CD8-positive, alpha-beta memory T cell (primary cell): ENCODE measurements around the gene PPP1R13L. TPM values are rescaled to one million over a fixed set of nuclear protein-coding genes. Genes with fewer than 3 reads are reported as not detected.
A peak's percentile ranks its signal among the peaks of the same experiment; 100 is the strongest.

Source experiments
- CTCF ChIA-PET: fragments of 350-600 bp; sonication (Branson Sonifier 250); formaldehyde crosslinking; loops from one replicate; lab custom pipeline; 2021; ENCODE audit warnings: antibody characterized with exemption; lab: Charles Lee
- POLR2A ChIA-PET: fragments of 350-600 bp; sonication (Branson Sonifier 250); formaldehyde crosslinking; loops from one replicate; lab custom pipeline; 2021; ENCODE audit warnings: antibody characterized with exemption; lab: Charles Lee
- DNase-seq, 5 donors: peaks; one replicate each; pipeline versions ENCODE4 v3.0.0 to v3.0.0-alpha.2; 2020 to 2022; ENCODE audit warnings: mixed read lengths in 1 of 5
- H3K27ac ChIP-seq: one replicate; pipeline ENCODE4 v1.7.0; 2013; ENCODE audit warnings: low read depth, mild to moderate bottlenecking, low read length, moderate library complexity
- H3K27me3 ChIP-seq: 2 replicates; pipeline ENCODE4 v1.7.0; 2013; ENCODE audit warnings: low read length, mild to moderate bottlenecking; ENCODE audit not compliant: insufficient read depth, poor library complexity, severe bottlenecking
- H3K36me3 ChIP-seq: 2 replicates; pipeline ENCODE4 v1.7.0; 2013; ENCODE audit warnings: mild to moderate bottlenecking, low read length, moderate library complexity; ENCODE audit not compliant: insufficient read depth
- H3K4me1 ChIP-seq: 2 replicates; pipeline ENCODE4 v1.7.0; 2013; ENCODE audit warnings: mild to moderate bottlenecking, low read length, moderate library complexity; ENCODE audit not compliant: insufficient read depth
- H3K4me3 ChIP-seq: 2 replicates; pipeline ENCODE4 v1.7.0; 2013; ENCODE audit warnings: mild to moderate bottlenecking, low read length
- H3K9me3 ChIP-seq: 2 replicates; pipeline ENCODE4 v1.7.0; 2013; ENCODE audit warnings: mild to moderate bottlenecking, low read length
- H3K27ac Mint-ChIP-seq, 8 donors: one replicate each; pipeline ENCODE4 v1.8.0; 2020 to 2021; ENCODE audit warnings: mixed read lengths in 8 of 8, mild to moderate bottlenecking in 6 of 8, inconsistent platforms in 3 of 8, moderate library complexity in 3 of 8
- H3K27me3 Mint-ChIP-seq, 2 donors: one replicate each; pipeline ENCODE4 v1.8.0; 2020 to 2021; ENCODE audit warnings: mixed read lengths in 2 of 2, mild to moderate bottlenecking in 1 of 2, moderate library complexity in 1 of 2
- H3K36me3 Mint-ChIP-seq, 3 donors: one replicate each; pipeline ENCODE4 v1.8.0; 2020 to 2021; ENCODE audit warnings: mixed read lengths in 3 of 3, inconsistent platforms in 1 of 3, mild to moderate bottlenecking in 1 of 3
- H3K4me1 Mint-ChIP-seq, 3 donors: one replicate each; pipeline ENCODE4 v1.8.0; 2020 to 2021; ENCODE audit warnings: mixed read lengths in 3 of 3, inconsistent platforms in 1 of 3, mild to moderate bottlenecking in 1 of 3
- H3K4me3 Mint-ChIP-seq, 7 donors: one replicate each; pipeline ENCODE4 v1.8.0; 2020 to 2021; ENCODE audit warnings: mixed read lengths in 7 of 7, mild to moderate bottlenecking in 6 of 7, moderate library complexity in 4 of 7, inconsistent platforms in 2 of 7
- H3K9me3 Mint-ChIP-seq, 5 donors: one replicate each; pipeline ENCODE4 v1.8.0; 2020 to 2022; ENCODE audit warnings: mixed read lengths in 5 of 5, mild to moderate bottlenecking in 3 of 5, moderate library complexity in 2 of 5, inconsistent platforms in 1 of 5
- polyA plus RNA-seq: library from polyadenylated mRNA; unstranded; fragments of 300-500 nt; fragmentation: Illumina TruSeq; gene quantifications from one replicate; pipeline ENCODE4 v1.2.3, GENCODE V29; 2021
- total RNA-seq, 2 experiments: library from RNA; stranded (reverse); gene quantifications; one replicate each; pipeline ENCODE4 v1.2.3, GENCODE V29; 2021

The PPP1R13L gene
- total and polyA plus RNA-seq, 3 experiments from 2014 or later = 0.83 to 4.3 (median 3.9) TPM

- Histone ChIP-seq H3K4me3 (no peak overlapping the region), H3K4me1 (peaks cover 51% of the 10 kb centered on the region), H3K27me3 (no peaks in the 10 kb centered on the region), H3K9me3 (no peaks in the 10 kb centered on the region), H3K36me3 (no peaks in the 10 kb centered on the region), H3K27ac (no peak overlapping the region)
- H3K36me3 Mint-ChIP-seq = peaks cover 3 to 23% (median 4%) of the 10 kb centered on the region in 3 donors
- H3K27me3 Mint-ChIP-seq = peaks cover 0 to 12% of the 10 kb centered on the region in 2 donors
- peaks cover 0 to 3% (median 0%) of the 10 kb centered on the region in 5 donors for H3K9me3 Mint-ChIP-seq
- peaks cover 65 to 80% (median 76%) of the 10 kb centered on the region in 3 donors for H3K4me1 Mint-ChIP-seq
- DNase-seq = no peak
- H3K27ac Mint-ChIP-seq = peak overlapping the region in 4 of 8 donors; percentile 81 to 97 (median 94)
- CTCF ChIA-PET = interaction anchor here (0.9 to 6.1 kb wide), 5 partner anchors 10 to 32 kb away, joined by 3 to 51 read pairs (median 5); no protein-coding TSS in a partner anchor
- POLR2A ChIA-PET = no interaction called here
- H3K4me3 Mint-ChIP-seq = peak overlapping the region in 1 of 7 donors; percentile 92
Measured at GRCh38 chr19:45446944-45447343, 42.1 kb upstream of the PPP1R13L start.

GRCh38 chr19:45446295-45446694 lies 41.4 kb upstream of the PPP1R13L start:
- H3K36me3 ChIP-seq = no peaks in the 10 kb centered on the region
- peaks cover 3 to 22% (median 4%) of the 10 kb centered on the region in 3 donors for H3K36me3 Mint-ChIP-seq
- peak in 1 of 5 donors; percentile 30 for DNase-seq
- POLR2A ChIA-PET = interaction anchor here (1.4 kb wide), 1 partner anchor 23 kb away, joined by 4 read pairs; no protein-coding TSS in a partner anchor
- H3K4me1 ChIP-seq = peaks cover 44% of the 10 kb centered on the region
- H3K4me1 Mint-ChIP-seq = peaks cover 60 to 74% (median 70%) of the 10 kb centered on the region in 3 donors
- no peak overlapping the region for H3K4me3 ChIP-seq
- peaks cover 0 to 3% (median 0%) of the 10 kb centered on the region in 5 donors for H3K9me3 Mint-ChIP-seq
- H3K27me3 ChIP-seq = no peaks in the 10 kb centered on the region
- H3K27ac Mint-ChIP-seq = peak overlapping the region; percentile 84 to 97 (median 96)
- no peak overlapping the region for H3K27ac ChIP-seq
- no peaks in the 10 kb centered on the region for H3K9me3 ChIP-seq
- H3K27me3 Mint-ChIP-seq = peaks cover 0 to 11% of the 10 kb centered on the region in 2 donors
- peak overlapping the region; percentile 23 to 89 (median 63) for H3K4me3 Mint-ChIP-seq
- CTCF ChIA-PET = interaction anchor here (1.2 to 6.1 kb wide), 4 partner anchors 8 to 33 kb away, joined by 3 to 51 read pairs (median 6); no protein-coding TSS in a partner anchor

- peaks cover 0 to 2% of the 10 kb centered on the region in 2 donors for H3K27me3 Mint-ChIP-seq
- peaks cover 44% of the 10 kb centered on the region for H3K4me1 ChIP-seq
Measured at GRCh38 chr19:45445139-45445538, 40.3 kb upstream of the PPP1R13L start.

GRCh38 chr19:45444318-45445041 lies 39.6 kb upstream of the PPP1R13L start:
- peak; percentile 76 to 91 (median 82) for DNase-seq
- Mint-ChIP-seq H3K4me3 (peak overlapping the region; percentile 71 to 91 (median 87)), H3K4me1 (peaks cover 59 to 72% (median 72%) of the 10 kb centered on the region in 3 donors), H3K36me3 (peaks cover 3 to 12% (median 4%) of the 10 kb centered on the region in 3 donors), H3K9me3 (no peaks in the 10 kb centered on the region), H3K27me3 (no peaks in the 10 kb centered on the region), H3K27ac (peak overlapping the region; percentile 91 to 99 (median 94))
- CTCF ChIA-PET = interaction anchor here (0.7 to 6.1 kb wide), 3 partner anchors 12 to 35 kb away, joined by 3 to 51 read pairs (median 6); no protein-coding TSS in a partner anchor
- no peaks in the 10 kb centered on the region for H3K36me3 ChIP-seq
- POLR2A ChIA-PET = interaction anchor here (1.2 to 1.4 kb wide), 2 partner anchors 25 kb away, joined by 3 to 4 read pairs; no protein-coding TSS in a partner anchor
- no peaks in the 10 kb centered on the region for H3K27me3 ChIP-seq
- H3K9me3 ChIP-seq = no peaks in the 10 kb centered on the region
- H3K27ac ChIP-seq = peak overlapping the region; percentile 85
- H3K4me3 ChIP-seq = peak overlapping the region; percentile 24
- H3K4me1 ChIP-seq = peaks cover 40% of the 10 kb centered on the region

More at GRCh38 chr19:45445139-45445538, 40.3 kb upstream of the PPP1R13L start:
- DNase-seq = no peak
- peak overlapping the region; percentile 91 to 99 (median 94) for H3K27ac Mint-ChIP-seq
- peak overlapping the region; percentile 37 to 90 (median 75) for H3K4me3 Mint-ChIP-seq
- H3K9me3 Mint-ChIP-seq = no peaks in the 10 kb centered on the region
- Histone ChIP-seq H3K4me3 (no peak overlapping the region), H3K27me3 (no peaks in the 10 kb centered on the region), H3K36me3 (no peaks in the 10 kb centered on the region), H3K27ac (peak overlapping the region; percentile 85), H3K9me3 (no peaks in the 10 kb centered on the region)
- peaks cover 64 to 77% (median 74%) of the 10 kb centered on the region in 3 donors for H3K4me1 Mint-ChIP-seq
- ChIA-PET CTCF (interaction anchor here (0.7 to 6.1 kb wide), 5 partner anchors 9 to 34 kb away, joined by 3 to 51 read pairs (median 6); no protein-coding TSS in a partner anchor), POLR2A (interaction anchor here (1.2 to 1.4 kb wide), 2 partner anchors 24 to 25 kb away, joined by 3 to 4 read pairs; no protein-coding TSS in a partner anchor)
- peaks cover 3 to 15% (median 4%) of the 10 kb centered on the region in 3 donors for H3K36me3 Mint-ChIP-seq

DNA sequence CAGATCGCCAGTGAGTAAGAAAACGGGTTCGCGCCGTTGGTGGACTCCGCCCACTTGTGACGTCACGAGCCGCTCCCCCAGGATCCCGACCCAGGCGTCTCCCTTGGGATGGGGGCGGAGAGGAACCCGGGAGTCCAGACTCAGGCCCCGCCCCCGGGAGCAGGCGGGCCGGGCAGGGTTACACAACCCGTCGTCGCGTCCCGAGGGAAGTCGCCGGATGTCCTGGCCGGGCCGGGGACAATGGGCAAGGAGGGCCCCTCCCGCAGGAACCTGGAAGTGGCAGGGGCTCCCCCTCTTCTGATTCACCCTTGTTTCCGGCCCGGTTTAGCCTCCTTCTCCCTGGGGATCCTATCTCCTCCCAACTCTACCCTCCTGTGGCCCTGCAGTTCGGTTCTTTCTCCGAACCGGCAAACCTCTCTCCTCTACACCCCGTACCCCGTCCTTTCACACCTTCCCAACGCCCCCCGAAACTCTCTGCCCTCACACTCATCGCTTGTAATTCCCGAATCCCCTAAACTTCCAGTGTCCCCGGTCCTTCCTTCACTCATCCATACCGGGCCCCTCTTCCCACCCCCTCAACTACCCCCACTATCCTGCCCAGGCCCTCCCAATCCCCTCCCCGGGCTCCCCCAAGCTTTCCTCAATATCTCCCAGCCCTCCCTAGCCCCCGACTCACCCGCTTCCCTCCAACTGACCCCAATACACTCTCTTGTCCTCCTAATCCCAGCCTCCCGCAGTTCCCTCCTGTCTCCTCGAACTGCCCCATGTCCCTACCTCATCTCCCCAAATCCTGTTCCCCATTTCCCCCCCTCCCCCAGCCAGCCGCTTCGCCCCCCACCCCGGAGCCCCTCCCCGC lies 38.8 kb upstream of the PPP1R13L start:
- ChIA-PET POLR2A (no interaction called here), CTCF (interaction anchor here (2.0 kb wide), 1 partner anchor 41 kb away, joined by 5 read pairs; no protein-coding TSS in a partner anchor)
- Histone ChIP-seq H3K9me3 (no peaks in the 10 kb centered on the region), H3K4me3 (peak overlapping the region; percentile 57), H3K36me3 (no peaks in the 10 kb centered on the region), H3K27me3 (no peaks in the 10 kb centered on the region), H3K4me1 (peaks cover 37% of the 10 kb centered on the region), H3K27ac (peak overlapping the region; percentile 91)
- H3K36me3 Mint-ChIP-seq = peaks cover 3 to 12% (median 4%) of the 10 kb centered on the region in 3 donors
- DNase-seq = peak in 4 of 5 donors; percentile 44 to 73 (median 58)
- no peaks in the 10 kb centered on the region for H3K9me3 Mint-ChIP-seq
- H3K27me3 Mint-ChIP-seq = no peaks in the 10 kb centered on the region
- H3K27ac Mint-ChIP-seq = peak overlapping the region; percentile 91 to 99 (median 98)
- peak overlapping the region; percentile 75 to 91 (median 87) for H3K4me3 Mint-ChIP-seq
- peaks cover 54 to 65% (median 65%) of the 10 kb centered on the region in 3 donors for H3K4me1 Mint-ChIP-seq

- ChIA-PET CTCF (interaction anchor here (2.0 to 5.8 kb wide), 2 partner anchors 31 to 42 kb away, joined by 5 to 455 read pairs; partner anchors contain the start of gene FOSB), POLR2A (no interaction called here)
- Histone ChIP-seq H3K4me1 (peaks cover 36% of the 10 kb centered on the region), H3K27me3 (no peaks in the 10 kb centered on the region), H3K4me3 (peak overlapping the region; percentile 57), H3K36me3 (no peaks in the 10 kb centered on the region), H3K9me3 (no peaks in the 10 kb centered on the region), H3K27ac (peak overlapping the region; percentile 91)
- peak in 3 of 5 donors; percentile 45 to 71 (median 49) for DNase-seq
- Mint-ChIP-seq H3K4me1 (peaks cover 48 to 58% (median 57%) of the 10 kb centered on the region in 3 donors), H3K4me3 (peak overlapping the region; percentile 75 to 91 (median 87)), H3K27me3 (no peaks in the 10 kb centered on the region), H3K36me3 (peaks cover 0 to 9% (median 0%) of the 10 kb centered on the region in 3 donors), H3K9me3 (no peaks in the 10 kb centered on the region), H3K27ac (peak overlapping the region; percentile 64 to 99 (median 96))
Measured at GRCh38 chr19:45442778-45443461, 38.1 kb upstream of the PPP1R13L start.
